Measurements from ENCODE around the gene C1orf56. TPM values are rescaled to one million over a fixed set of nuclear protein-coding genes. Genes with fewer than 3 reads are reported as not detected.

C1orf56 gene
- total RNA-seq, 4 donors from 2014 or later = 3.1 to 4.6 (median 3.6) TPM

DNA sequence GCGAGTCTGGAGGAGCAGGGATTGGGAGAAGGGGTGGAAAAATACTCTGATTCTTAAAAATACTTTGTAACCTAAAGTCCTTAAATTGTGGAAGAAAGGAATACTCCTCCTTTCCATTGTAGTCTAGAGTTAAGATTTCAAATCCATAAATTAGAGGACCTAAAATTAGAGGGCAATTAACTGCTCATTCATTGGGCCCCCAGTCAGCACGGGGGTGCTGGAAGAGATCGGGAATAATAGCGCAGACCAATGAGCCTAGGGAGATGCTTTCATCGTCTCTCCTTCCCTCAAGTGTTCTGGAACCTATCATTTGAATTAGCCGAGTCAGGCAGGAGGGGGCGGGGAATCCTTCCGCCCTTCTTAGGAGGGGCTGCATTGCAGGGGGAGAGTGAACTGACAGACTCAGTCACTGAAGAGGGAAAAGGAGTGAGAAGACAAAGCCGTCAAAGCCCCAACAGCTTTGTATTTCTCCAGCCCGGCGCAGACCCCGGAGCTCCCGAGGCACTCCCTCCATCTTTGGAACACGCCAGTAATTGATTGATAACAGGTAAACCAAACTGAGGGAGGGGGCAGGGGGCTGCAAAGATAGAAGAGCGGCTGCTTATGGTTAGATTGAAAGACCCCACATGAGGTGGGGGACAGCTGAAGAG, 12.6 kb downstream of the C1orf56 start, which contains the start of gene MLLT11:
Gene MLLT11 (plus strand): TSS at position 391 of the 650 bp plus-strand sequence. CDS start 6,828 bp downstream, outside the sequence.
- peak within 1 kb of the TSS; percentile 98 for H3K4me3 ChIP-seq (ENCODE audit: low read depth, poor library complexity, severe bottlenecking)
- DNase-seq (ENCODE audit: low spot score in 2 of 2) = no peak
- intact Hi-C loops (cut with DNase I; ENCODE audit: low total_unique reads) = no loop called here
- no peak for TF ChIP-seq POLR2A (IDR thresholded peaks at IDR 0.05)
- TF ChIP-seq, protein P1, sequence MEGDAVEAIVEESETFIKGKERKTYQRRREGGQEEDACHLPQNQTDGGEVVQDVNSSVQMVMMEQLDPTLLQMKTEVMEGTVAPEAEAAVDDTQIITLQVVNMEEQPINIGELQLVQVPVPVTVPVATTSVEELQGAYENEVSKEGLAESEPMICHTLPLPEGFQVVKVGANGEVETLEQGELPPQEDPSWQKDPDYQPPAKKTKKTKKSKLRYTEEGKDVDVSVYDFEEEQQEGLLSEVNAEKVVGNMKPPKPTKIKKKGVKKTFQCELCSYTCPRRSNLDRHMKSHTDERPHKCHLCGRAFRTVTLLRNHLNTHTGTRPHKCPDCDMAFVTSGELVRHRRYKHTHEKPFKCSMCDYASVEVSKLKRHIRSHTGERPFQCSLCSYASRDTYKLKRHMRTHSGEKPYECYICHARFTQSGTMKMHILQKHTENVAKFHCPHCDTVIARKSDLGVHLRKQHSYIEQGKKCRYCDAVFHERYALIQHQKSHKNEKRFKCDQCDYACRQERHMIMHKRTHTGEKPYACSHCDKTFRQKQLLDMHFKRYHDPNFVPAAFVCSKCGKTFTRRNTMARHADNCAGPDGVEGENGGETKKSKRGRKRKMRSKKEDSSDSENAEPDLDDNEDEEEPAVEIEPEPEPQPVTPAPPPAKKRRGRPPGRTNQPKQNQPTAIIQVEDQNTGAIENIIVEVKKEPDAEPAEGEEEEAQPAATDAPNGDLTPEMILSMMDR (IDR thresholded peaks at IDR 0.05) = no peak
- 3 to 6% methylated on average over 15 of the region's 15 CpGs for WGBS, 2 donors

DNA sequence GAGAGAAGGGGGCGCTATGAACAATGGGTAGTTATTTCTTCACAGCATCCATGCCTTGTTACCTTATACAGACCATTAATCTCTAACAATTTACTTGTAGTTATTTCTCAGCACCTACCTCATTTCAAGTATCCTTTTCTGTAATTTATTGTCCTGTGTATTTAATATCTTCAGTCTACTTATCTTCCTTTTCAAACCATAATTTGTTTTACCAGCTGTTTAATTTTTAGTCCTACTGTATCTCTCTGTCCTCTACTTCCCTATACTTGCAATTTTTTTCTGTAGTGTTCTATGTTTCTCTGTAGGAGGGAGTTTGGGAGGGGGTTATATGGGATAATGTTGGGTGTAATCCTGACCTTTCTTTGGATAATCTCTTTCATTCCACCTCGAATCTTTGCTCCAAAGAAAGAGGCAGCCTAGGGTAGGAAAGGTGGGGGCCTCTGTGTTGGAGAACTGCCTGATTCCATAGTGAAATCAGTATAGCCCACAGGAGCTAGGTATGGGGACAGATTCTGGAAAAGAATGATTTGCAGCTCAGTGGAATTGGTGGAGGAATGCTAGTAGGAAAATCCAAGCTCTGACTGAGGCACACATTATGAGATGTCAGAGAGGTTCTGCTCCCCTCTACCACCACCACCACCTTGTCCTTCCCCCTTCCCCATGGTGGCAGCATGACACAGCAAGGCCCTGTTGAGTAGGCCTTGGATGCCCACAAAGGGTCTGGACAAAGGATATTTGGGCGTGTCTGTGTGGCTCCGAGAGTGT, 13.3 kb downstream of the C1orf56 start:
- DNase-seq (ENCODE audit: low spot score in 2 of 2) = no peak
- no peak overlapping the region for H3K4me3 ChIP-seq (ENCODE audit: low read depth, poor library complexity, severe bottlenecking)
- intact Hi-C loops (cut with DNase I; ENCODE audit: low total_unique reads) = no loop called here
- WGBS, 2 donors = 51 to 57% methylated on average over 4 of the region's 4 CpGs
- TF ChIP-seq, protein P1 (IDR thresholded peaks at IDR 0.05) = no peak
- TF ChIP-seq POLR2A (IDR thresholded peaks at IDR 0.05) = no peak

DNA sequence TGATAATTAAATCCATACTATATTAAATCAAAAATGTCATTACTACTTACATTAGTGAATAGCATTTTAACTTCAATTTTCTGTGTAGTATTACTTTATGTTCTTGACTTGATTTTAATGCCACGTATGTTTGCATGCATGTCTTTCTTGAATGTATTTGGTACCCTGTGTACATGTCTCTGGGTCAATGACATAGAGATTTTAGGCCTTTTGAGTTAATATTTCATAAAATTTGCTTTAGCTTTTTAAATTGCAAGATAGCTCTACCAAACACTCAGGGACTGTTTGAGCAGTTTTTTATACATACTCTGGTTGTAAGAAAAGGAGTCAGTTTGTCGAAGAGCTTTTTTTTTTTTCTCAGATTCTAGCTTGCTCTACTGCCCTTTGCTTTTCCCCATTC, 14.2 kb downstream of the C1orf56 start:
- intact Hi-C loops (cut with DNase I; ENCODE audit: low total_unique reads) = no loop called here
- WGBS, 2 donors = 77 to 83% methylated on average over 2 of the region's 2 CpGs
- no peak for DNase-seq (ENCODE audit: low spot score in 2 of 2)
- no peak overlapping the region for H3K4me3 ChIP-seq (ENCODE audit: low read depth, poor library complexity, severe bottlenecking)
- TF ChIP-seq, protein P1 (IDR thresholded peaks at IDR 0.05) = no peak
- no peak for TF ChIP-seq POLR2A (IDR thresholded peaks at IDR 0.05)

DNA sequence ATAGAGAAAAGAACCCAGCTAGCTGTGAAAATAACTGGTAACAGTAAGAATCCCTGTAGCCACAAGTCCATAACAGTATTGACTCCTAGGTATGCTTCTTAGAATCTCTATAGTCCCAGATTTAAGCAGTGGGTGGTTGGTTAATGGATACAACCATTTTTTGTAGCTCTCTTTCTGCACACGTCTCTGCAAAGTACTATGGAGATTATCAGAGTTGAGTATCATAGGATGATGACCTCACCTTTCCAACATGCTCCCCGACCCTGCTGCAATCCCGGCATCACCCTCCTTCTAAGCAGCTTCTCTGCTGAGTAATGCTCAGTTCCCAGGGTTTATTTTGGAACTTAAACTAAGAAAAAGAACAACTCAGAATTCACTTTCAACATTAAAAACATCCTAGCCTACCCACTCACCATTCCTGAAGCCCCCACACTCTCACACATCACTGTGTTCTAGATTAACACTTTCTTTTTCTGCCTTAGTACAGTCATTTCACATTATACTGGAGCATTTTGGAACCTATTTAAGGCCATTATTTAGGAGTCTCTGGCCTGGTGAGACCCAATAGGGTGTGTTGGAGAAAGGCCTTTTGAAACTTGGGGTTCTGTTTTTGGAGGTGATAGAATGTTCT, 15.3 kb downstream of the C1orf56 start:
- intact Hi-C loops (cut with DNase I; ENCODE audit: low total_unique reads) = no loop called here
- TF ChIP-seq POLR2A (IDR thresholded peaks at IDR 0.05) = no peak
- TF ChIP-seq, protein P1 (IDR thresholded peaks at IDR 0.05) = no peak
- H3K4me3 ChIP-seq (ENCODE audit: low read depth, poor library complexity, severe bottlenecking) = no peak overlapping the region
- no peak for DNase-seq (ENCODE audit: low spot score in 2 of 2)
- WGBS, 2 donors = 44 to 56% methylated on average over 3 of the region's 3 CpGs

DNA sequence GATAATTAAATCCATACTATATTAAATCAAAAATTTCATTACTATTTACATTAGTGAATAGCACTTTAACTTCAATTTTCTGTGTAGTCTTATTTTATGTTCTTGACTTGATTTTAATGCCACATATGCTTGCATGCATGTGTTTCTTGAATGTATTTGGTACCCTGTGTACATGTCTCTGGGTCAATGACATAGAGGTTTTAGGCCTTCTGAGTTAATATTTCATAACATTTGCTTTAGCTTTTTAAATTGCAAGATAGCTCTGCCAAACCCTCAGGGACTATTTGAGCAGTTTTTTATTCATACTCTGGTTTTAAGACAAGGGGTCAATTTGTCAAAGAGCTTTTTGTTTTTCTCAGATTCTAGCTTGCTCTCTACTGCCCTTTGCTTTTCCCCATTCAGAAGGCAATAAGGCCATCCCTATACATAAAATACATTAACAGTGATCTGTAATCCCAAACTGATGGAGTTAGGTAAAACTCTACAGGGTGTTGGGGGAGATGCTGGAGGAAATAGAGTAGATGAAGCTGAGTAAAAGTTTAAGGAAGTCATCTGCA, 17.6 kb downstream of the C1orf56 start:
- no peak overlapping the region for H3K4me3 ChIP-seq (ENCODE audit: low read depth, poor library complexity, severe bottlenecking)
- DNase-seq (ENCODE audit: low spot score in 2 of 2) = no peak
- intact Hi-C loops (cut with DNase I; ENCODE audit: low total_unique reads) = no loop called here
- TF ChIP-seq, protein P1 (IDR thresholded peaks at IDR 0.05) = no peak
- TF ChIP-seq POLR2A (IDR thresholded peaks at IDR 0.05) = no peak

Data from lower leg skin (tissue), 4 donors.